ENCODE measurements around the gene DYNLT5.
A peak's percentile ranks its signal among the peaks of the same experiment; 100 is the strongest.

Gene DYNLT5

GRCh38 chr1:66761221-66761620, 9.0 kb downstream of the DYNLT5 start:
- TF ChIP-seq CTCF (IDR thresholded peaks at IDR 0.05; ENCODE audit: low read depth, low read length, missing control alignments) = peak; percentile 12
- H3K4me3 ChIP-seq (replicated peaks; ENCODE audit: low read depth, low read length) = no peak overlapping the region
- DNase-seq (ENCODE audit: extremely low read depth, low read depth) = no peak

GRCh38 chr1:66764994-66765578, 12.8 kb downstream of the DYNLT5 start:
- TF ChIP-seq CTCF (IDR thresholded peaks at IDR 0.05; ENCODE audit: low read depth, low read length, missing control alignments) = peak; percentile 50
- DNase-seq (ENCODE audit: extremely low read depth, low read depth) = peak; percentile 27
- H3K4me3 ChIP-seq (replicated peaks; ENCODE audit: low read depth, low read length) = no peak overlapping the region

DNA sequence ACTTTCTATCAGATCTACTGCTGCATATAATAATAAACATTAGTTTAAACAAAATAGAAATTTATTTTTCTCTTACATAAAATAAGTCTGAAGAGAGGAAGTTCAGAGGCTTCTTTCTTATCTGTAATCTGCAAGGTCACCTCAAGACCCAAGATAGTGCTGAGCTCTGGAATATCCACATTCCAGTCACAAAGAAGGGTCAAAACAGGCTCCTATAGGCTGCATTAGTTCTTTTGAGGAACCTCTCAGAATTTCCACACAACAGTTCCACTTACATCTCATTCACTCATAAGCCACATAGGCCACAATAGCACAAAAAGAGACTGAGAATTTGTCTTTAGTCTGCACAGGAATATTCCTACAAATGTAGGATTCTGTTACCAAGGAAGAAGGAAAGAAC, 15.4 kb downstream of the DYNLT5 start:
- TF ChIP-seq CTCF (IDR thresholded peaks at IDR 0.05; ENCODE audit: low read depth, low read length, missing control alignments) = no peak
- DNase-seq (ENCODE audit: extremely low read depth, low read depth) = no peak
- no peak overlapping the region for H3K4me3 ChIP-seq (replicated peaks; ENCODE audit: low read depth, low read length)

- TF ChIP-seq CTCF (IDR thresholded peaks at IDR 0.05; ENCODE audit: low read depth, low read length, missing control alignments) = no peak
- H3K4me3 ChIP-seq (replicated peaks; ENCODE audit: low read depth, low read length) = no peak overlapping the region
- no peak for DNase-seq (ENCODE audit: extremely low read depth, low read depth)
Observed at GRCh38 chr1:66768965-66769364, 16.7 kb downstream of the DYNLT5 start.

DNA sequence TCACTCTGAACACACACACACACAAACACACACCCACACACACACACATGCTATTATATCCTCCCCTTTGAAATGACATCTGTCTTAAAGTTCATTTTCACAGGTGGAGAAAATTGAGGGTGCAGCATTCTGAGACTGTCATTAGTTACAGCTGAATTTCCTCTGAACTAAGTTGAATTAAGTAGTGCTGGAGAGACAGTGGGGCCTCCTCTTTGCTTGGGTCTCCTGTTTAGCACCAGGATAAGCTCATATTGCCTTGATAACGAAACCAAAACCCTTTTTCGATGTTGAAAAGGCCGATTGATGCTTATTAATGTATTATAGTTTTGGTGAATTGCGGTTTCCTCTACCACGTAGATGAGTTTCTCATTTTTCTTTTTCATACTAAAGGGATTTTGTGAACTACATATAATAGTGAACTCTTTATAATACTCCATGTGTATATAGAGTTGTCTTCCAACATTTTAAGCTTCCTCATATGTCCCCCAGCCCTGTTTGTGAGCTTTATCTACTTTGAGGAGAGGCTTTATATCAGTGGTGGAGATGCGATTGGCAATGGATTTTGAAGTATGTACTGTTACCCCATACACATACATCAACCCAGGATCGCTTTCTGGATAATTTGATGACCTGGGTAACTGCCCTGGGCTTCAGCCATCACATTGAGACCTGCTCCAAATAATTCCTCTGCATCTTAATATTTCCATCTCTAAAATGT, 17.4 kb downstream of the DYNLT5 start:
- no peak overlapping the region for H3K4me3 ChIP-seq (replicated peaks; ENCODE audit: low read depth, low read length)
- DNase-seq (ENCODE audit: extremely low read depth, low read depth) = no peak
- no peak for TF ChIP-seq CTCF (IDR thresholded peaks at IDR 0.05; ENCODE audit: low read depth, low read length, missing control alignments)

DNA sequence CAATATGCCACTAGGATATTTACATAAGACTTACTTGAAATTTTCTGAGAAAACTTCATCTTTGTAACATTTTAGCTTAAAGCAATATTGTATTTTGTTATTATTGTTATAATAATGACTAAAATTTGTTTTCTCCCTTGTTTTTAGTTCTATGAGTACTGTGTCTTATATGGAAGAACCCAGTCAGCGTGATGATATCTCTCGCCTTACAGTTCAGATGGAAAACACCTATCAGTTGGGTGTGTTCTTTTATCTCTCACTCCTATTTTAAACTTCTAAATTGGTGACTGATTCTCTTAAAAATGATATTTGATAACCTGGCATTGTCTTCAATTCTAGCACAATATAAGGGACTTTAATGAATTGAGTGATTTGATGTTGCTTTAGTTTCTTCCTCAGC, 18.0 kb downstream of the DYNLT5 start:
- no peak for DNase-seq (ENCODE audit: extremely low read depth, low read depth)
- TF ChIP-seq CTCF (IDR thresholded peaks at IDR 0.05; ENCODE audit: low read depth, low read length, missing control alignments) = no peak
- H3K4me3 ChIP-seq (replicated peaks; ENCODE audit: low read depth, low read length) = no peak overlapping the region

All from HFF-Myc (cell line).